NCI-H2227 treated with DMSO at 0.1 percent for 48 hours (cell line): ENCODE results near the gene COL4A1.

Source experiments
- DNase-seq: peaks from one replicate; lab custom pipeline; 2025; lab: John Stamatoyannopoulos, UW

The COL4A1 gene

DNA sequence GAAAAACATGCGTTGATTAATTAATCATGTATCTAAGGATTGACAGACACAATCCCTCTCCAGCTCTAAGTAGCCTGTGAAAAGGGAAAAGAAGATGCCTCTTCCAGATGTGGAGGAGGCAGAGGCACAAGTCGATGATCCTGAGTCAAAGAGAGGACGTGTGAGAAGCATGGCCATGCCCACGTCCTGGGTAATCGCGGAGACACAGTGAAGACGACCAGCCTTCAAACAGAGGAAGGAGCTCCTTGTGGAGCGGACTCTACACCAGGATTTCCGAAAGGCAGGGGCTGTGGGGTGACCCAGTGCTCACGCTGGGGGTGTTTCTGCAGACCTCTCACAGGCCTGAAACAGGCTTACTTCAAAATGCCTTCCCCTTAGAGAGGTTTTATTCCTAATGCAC lies 70.5 kb downstream of the COL4A1 start:
- no peak for DNase-seq

DNA sequence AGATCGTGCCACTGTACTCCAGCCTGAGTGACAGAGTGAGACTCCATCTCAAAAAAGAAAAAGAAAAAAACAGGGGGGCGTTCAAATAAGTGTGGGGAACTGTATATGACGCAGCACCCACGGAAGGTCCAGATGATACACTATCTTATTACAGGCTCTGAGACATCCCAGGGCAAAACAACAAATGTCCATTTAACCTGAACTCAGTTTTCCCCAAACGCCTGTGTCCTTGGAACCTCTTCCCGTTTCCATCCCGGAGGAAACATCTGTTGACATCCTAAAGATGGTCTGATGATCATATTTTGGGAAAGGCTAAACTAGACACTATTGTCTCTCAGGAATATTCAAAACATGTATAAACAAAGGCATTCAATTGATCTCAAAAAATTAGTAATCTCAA lies 72.4 kb downstream of the COL4A1 start:
- no peak for DNase-seq

DNA sequence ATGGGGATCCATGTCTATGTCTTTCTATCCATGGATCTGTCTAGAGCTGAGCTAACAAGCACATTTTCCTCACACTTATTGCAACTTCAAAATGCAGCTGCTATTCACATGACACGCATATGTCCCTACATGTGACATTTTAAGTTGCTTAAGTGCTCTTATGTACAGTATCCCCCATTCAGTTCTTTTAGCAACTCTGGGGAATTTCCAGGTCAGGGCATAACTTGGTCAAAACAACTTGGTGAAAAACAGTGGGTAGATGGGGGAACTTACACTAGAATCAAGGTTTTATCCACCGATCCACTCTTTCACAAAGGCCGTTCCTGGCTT lies 73.0 kb downstream of the COL4A1 start:
- no peak for DNase-seq

DNA sequence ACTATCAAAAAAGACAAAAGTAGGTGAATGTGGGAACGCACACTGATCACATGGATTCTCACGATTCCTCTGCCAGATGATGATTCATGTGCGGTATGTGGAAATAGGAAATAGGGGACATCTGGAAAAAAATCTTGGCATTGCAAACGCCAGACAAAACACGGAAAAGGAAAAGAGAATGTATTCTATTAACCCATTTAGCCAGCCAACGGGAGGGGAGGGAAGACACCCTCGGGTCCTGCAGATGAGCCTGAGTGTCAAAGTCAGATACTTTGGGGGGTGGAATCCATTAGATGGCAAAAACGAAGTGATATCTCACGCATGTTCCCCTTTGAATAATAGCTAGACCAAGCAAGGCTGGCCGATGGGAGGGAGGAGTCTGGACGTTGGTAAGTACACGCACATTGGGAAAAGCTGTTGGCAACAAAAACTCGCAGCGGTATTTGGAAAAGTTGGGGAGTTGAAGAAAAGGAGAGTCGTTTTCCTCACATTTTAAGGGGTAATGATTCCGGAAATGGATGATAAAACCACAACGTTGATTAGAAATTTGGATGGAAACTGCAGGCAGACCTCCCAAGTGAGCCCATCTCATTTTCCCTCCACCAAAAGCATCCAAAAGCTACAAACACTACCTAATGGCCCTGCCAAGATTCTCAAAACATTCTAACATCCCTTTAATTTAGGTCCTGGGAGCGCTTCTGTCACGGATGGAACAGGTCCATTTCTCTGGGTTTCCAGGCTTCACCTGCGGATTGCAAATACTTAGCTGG lies 73.6 kb downstream of the COL4A1 start:
- no peak for DNase-seq

DNA sequence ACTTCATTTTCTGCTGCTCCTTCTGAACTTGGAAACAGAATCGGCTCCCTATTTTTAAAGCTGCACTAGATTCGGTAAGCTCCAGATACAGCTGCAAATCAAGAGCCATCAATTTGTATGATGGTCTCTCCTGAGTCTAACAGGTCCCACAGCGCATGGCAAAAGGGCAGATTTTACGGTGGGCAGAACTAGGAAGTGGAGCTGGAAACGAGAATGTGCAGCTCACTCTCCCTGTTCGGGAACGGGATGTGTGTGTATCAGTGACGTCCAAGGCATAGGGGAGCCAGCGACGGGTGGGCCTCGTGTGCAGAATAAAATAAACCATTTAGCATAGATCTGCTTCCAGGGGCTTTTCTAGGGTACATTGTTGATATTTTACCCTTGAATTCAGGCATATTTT lies 74.2 kb downstream of the COL4A1 start:
- DNase-seq, result no peak

DNA sequence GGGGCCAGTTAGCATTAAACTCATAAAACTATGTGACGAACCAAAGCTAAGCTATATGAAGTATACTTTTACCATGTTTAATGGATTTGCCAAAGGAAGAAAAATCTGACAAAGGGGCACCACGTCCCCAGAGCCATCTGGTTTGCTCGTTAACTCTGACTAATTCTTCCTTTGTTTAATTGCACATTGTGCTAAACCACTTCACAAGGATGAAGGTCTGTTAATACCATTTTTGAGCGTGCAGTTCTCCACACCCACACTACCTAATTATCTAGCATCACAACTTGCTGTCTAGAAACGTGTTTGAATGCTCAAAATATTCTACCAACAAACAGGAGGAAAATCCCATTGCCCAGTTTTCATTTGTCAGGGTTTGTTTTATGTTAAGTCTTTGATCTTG lies 74.8 kb downstream of the COL4A1 start:
- DNase-seq, result no peak

DNA sequence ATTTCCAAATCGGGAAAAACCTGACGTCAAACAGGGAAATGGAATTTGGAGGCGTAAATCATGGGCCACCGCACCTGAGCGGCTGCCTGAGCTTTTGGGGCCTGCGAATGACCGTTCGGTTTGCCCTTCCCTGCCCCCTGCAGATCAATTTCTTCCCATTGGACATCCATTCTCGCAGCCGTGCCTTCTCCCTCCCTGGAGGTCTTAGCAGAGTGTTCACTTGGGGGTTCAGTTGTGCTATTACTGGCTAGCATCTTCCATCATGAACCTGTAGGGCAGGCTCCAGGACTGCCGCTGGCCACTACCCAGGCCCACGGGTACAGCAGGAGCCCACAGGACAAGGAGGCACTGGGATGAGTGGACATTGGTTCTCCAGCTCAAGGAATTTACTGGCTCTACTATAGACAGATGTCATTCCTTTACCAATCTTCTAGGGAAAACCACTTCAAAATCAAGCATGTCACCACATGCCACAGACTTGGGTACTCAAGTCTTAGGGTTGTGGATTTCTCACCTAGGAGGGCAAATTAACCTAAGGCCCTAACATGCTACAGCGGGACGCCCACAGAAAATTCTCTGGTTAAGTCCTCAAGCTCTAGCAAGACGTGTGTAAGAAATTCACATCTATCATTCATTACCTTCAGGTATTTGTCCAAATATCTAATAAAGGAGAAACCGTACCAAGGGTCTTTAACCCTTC lies 75.5 kb downstream of the COL4A1 start:
- no peak for DNase-seq

DNA sequence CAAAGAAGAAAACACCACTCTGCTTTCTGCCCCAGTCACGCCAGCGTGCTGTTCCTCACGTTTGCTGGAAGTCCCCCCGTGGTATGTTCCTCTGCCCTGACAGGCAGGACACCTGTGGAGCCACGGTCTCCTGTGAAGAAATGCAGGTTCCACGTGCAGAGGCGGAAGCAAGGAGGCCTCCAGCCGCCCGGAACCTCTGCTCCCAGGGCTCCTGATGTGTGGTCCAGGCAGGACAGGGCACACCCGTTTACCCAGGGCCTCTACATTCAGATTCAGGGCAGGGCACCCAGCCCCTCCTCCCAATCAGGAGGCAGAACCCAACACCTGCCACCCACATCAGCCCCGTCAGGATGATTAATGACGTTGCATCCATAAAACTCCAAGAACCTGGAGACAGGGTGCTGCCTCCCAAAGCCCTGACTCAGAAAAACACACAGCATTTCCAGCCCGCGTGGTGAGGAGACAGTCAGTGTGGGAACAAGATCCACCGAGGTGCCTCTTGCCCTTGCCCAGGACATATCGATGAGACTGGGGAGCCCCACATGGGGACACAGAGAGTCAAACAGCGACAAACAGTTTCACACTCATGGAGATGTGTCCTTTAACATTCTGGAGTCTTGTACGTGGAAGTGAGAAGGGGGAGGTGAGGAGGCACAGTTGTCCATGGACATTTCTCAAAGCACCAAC lies 76.2 kb downstream of the COL4A1 start:
- no peak for DNase-seq

DNA sequence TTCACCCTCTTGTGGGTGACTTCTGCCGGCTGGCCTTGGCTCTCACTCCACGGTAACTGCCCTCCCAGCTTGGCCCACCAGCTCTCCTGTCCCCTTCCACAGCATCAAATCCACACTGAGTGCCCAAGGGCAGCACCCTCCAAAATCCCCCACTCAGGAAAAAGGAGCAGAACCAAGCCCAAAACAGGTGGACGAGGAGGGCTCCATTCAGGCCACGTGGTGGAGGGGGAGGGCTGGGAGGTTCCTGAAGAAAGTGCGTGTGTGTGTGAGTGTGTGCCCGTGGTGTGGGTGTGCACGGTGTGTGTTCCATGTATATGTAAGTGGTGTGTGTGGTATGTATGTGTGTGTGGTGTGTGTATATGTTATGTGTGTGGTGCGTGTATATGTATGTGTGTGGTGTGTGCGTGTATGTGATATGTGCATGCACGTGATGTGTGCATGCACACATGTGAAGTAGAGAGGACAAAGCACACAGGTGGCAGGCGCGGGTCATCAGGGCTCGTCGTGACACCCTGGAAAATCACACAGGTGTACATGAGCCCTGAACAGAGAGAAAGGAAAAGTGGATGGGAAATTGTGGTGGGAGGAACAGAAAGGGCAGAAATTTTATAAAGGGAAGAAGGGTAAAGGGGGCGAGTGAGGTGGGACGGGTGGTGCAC lies 76.9 kb downstream of the COL4A1 start:
- no peak for DNase-seq

DNA sequence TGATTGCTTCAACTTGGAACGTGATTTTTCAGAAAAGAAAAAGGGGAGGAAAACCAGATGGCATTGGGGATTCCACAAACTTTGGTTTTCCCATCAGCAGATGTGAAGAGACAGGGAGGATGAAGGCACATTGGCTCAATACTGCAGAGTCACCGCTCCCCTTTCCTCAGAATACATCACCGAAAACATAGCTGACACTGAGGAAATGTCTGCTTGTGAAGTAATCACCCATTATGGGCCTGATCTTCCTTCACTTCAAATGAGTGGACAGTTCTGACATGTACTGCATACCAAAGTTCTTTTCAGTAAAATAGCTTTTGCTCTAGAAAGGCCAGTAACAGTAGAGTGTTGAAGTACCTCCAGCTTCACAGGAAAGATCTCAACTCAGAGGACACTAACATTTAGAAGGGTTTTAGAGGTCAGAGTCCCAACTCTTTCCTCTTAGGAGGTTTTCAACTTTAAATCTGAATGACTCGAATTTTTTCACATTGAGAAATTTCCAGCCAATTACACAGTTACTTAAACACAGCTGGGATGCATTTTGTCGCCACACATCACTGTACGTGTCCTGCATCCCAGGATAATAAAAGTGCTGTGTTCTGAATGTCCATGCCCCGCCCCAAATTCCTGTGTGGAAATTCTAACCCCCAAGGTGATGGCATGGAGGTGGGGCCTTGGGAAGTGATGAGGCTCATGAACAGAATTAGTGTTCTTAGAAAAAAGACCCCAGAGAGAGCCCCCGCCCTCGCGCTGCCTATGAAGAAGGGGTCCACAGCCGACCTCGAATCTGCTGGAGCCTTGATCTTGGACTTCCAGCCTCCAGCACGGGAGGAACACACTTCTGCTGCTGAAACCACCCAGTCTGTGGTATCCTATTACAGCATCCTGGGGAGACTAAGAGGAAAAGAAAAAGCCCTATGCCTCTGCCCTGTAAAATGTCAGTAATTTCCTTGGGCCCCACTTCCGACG lies 77.7 kb downstream of the COL4A1 start:
- no peak for DNase-seq

DNA sequence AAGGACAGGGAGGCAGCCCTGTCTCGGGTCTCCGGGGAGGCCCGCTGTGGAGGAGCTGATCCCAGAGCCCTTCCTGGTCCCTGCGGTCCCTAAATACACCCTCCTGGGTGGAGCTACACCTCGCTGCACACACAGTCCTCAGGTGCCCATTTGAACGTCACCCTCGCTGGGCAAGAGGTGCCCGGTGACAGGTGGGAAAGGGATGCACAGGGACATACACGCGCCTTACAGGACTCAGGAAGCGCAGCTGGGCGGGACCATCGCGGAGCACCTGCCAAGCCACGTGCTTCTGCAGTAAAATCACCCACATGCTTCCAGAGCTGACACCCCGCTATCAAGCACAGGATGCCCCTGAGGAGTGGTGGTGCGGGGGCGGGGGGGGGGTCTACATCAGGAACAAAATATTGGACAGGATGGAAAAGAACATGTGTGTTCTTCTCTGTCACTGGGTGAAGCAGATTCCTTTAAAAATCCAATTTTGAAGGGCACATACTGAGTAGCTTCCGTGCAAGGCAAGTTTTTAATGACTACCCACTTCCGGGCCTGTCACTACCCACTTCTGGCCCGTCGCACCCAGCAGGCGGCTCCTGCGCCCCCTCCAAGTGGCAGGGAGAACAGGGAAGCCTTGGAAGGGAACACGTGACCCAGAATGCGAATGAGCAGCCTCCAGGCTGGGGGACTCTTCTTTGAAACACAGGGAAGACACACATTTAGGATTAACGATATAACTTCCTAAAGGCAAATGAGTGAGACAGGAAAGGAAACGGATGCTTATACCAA lies 78.9 kb downstream of the COL4A1 start:
- no peak for DNase-seq

DNA sequence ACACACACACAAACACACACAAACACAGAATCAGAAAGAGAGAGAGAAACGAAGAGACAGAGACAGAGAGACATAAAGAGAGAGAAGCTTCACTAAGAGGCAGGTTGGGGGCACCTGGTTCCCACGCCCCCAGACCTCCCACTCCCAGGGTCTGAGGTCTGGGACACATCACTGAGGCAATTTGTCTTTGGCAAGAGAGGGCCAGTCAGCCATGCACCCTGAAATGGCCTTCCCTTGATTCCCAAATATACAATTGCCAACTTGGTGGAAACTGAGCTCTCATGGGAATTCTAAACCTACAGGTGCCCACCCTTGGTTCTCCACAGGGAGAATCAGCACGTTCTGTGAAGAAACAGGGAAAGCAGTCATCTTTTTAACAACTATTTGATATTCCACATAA lies 79.5 kb downstream of the COL4A1 start:
- no peak for DNase-seq

DNA sequence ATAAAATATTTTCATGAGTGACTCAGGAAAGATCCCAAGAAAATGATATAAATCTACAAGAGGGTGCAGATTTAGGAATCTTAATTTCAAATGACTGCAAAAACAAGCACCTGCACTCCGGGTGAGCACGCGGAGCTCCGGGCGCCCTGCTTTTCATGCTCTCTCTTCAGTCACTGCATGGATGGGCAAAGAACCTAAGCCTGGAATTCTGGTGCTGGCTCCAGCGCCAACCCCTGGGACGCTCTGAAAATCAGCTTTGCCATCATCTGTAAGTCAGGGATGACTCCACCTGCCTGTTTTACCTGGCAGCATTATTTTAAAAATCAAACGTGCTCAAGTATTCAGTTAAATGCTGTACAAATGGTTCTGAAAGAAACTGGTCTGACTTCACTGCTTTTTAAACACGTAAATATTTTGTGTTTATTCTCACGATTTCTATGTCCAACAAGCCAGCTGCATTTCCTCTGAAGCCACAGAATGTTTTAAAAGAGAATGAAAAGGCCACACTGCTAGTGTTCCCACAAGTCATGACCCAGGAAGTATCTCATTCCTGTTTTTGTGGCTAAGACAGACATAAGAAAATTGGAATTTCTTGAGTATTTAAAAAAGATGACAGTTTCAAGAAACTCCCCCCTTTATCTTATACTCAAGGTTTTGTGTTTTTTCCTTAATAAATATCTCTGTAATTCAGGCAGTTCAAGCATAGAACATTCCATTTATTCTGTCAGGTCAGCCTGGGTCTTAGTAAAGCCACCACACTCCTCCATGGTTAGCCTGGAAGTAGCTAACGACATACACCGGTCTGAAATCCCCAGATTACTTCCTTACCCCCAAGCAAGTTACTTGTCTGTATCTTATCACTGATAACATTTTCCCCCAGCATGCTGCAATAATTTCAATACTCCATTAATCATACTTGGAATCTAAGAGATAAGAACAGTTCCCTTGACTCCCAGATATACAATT lies 81.1 kb downstream of the COL4A1 start:
- DNase-seq, result no peak

DNA sequence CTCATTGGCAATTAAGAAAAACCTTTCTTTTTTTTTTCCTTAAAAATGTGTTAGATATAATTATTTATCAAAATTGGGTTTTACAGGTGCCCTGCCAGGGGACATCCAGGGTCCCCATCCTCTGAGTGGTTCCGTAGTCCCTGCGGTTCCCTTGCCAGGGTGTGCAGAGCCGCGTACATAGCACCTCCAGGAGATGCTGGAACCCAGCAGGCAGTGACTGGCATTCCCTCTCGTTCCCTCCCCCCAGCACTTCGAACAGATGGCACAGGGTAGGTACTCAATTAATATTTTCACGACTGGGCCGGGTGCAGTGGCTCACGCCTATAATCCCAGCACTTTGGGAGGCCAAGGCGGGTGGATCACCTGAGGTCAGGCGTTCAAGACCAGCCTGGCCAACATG lies 82.0 kb downstream of the COL4A1 start:
- no peak for DNase-seq

DNA sequence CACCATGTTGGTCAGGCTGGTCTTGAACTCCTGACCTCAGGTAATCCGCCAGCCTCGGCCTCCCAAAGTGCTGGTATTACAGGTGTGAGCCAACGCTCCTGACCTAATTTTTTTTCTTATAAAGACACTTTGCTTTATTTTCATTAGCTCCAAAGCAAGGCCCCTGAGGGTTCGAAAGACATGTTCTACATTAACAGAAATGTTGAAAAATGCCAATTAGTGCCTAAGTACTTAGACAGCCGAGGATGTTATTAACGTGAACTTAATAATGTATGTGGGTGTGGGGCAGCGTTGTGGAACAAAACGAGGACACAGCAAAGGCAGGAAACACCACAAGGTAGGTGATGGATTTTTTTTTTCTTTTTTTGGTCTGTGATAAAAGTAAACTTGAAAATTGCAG lies 82.4 kb downstream of the COL4A1 start:
- DNase-seq, result no peak

DNA sequence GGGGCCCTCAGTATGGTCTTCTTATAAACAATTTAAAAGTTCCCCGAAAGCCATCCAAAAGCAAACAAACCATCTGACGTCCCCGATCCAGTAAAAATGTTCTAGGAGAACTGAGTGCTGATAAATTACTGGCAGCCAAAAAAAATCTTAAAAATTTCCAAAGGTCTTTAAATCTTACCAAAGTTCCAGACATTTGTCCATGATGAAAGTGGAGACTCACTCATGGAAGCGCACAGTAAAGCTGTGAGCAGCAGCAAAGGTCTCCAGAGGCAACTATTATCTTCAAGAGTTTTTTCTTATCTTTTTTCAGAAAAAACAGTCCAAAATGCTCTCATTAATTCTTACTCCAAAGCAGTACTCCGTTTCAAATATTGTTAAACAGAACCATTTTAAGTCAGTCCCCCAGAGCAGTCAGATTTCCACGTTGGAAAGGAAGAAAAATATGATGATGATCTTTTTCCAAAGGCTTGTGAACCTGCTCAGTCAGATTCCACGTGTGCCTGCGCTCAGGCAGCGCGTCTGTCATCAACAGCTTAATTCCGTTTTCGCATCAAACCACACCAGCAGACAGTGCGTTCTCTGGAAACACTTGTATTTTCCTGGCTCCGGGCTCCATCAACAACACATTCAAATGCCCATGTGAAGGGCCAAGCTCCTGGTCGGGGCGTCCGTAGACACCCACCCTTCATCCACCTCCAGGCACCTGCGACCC lies 85.4 kb downstream of the COL4A1 start:
- DNase-seq, result no peak

DNA sequence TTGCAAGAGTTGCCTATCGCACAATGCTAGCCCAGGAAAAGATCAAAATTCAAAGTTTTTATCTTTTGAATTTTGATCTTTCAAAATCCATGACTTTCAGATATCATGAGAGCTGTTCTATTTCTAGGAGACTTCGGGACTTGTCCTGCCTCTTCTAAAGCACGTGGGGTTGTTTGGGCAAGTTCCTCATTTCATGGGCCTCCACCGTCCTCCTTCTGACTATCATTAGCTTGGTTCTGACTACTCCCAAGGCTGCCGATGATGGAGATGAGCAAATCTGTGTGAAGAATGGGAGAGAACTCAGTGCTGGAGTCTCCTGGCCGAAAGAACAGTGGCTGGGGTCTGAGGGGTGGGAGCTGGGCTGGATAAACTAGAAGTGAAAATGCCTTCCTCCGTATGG lies 86.5 kb downstream of the COL4A1 start:
- no peak for DNase-seq

DNA sequence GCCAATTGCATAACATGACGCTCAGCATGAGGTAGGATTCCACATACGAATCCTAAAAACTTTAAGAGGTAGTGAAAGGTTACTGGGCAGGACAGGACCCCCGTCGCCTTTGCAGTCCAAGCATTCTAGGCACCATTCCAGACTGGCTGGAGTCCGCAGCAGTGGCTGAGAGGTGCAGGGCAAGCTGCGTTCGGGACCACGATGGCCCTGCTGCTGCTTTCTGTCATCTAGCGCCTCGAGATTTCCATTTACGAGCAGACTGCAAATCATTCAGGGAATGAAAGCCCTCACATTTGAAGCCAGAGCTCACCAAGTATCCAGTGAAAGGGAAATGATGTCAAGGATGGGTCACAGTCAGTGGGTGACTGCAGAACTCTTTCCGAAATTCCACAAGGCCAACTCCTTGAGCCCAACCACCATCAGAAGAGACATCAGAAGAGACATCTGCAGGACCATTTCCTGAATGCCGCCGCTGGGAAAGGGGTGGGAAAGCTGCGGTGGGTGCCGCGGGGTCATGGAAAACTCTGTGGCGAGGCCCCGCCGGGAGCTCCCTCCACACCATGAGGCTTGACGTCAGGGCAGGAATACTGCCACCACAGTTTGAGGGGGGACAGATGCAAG lies 88.3 kb downstream of the COL4A1 start:
- DNase-seq, result no peak

DNA sequence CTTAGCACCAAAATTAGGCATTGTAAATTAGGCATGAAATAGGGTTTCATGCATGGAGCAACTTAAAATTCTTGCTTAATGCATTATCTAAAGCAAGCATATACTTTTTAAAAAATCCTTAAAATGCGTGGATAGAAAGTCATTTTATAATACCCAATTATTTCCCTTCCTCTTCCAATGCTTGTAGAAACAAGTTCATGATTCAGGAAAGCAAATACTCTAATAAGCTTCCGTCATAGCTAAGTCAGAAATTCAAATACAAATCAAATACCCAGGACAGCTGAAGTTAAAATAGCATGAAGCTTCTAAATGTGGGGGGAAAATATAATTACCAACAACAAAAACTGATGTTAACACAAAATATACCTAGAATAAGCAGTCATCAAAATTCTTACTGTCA lies 89.1 kb downstream of the COL4A1 start:
- DNase-seq, result no peak
